Measurements from ENCODE around the gene MAST3.

The MAST3 gene

DNA sequence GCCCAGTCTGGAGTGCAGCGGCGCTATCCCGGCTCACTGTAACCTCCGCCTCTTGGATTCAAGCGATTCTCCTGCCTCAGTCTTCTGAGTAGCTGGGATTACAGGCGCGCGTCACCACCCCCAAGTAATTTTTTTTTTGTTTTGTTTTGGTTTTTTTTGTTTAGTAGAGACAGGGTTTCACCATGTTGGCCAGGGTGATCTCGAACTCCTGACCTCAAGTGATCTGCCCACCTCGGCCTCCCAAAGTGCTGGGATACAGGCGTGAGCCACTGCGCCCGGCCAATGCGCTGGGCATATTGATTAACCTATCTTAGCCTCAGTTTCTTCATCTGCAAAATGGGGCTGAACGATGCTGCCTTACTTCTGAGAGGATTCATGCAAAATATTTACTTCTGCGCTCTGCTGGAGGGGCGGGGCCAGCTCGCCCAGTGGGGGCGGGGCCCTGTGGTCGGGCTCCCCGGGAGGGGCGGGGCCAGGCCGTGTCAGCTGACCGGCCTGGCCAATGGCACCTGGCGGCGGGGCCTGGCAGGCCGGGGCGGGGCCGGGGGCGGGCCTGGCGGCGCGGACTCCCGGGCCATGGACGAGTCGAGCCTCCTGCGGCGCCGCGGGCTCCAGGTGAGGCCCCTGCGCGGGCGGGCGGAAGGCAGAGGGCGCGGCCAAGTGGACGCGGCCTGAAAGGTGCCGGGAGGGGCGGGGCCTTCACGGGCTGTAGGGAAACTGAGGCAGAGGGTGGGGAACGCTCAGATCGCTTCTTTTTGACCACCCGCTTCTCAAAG, at the start of gene MAST3:
MAST3 (plus strand) TSS at position 562 of the 776 bp plus-strand sequence; CDS start at position 577, 15 bp downstream.
- DNase-seq: peak; percentile 96

DNA sequence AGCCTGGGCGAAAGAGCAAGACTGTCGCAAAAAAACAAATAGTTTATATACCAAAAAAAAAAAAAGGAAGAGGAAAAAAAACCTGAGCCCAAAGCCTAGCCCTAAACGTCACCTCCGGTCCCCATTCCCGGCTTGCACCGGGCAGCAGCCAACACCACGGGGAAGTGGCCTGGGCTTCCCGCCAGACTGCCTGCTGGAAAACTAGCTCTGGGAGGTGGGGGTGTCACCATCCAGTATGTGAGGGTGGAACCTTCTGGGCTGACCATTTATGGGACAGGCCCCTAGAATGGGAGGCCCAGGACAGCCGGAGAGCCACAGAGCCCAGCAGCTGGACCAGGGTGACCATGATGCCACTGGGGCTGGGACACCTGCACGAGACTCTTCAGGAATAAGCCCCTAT, 48.2 kb upstream of the MAST3 start:
- no peak for DNase-seq

DNA sequence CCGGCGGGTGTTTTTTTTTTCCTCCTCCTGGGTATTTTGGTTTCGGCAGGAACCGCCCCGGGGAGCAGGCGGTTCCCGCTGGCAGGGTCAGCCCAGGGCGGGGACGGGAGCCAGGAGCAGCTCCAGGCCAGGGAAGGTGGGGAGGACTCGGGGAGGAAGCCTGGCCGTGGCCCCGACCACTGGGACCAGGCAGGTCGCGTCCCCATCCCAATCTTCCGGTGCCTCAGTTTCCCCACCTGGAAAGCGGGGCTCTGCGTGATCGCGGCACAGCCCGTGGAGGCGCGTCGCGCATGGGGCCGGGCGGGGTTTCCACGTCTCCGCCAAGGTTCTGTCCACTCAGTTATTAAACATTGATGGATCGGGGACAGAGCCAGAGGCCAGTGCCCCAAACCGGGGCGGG, 45.7 kb upstream of the MAST3 start:
- no peak for DNase-seq

DNA sequence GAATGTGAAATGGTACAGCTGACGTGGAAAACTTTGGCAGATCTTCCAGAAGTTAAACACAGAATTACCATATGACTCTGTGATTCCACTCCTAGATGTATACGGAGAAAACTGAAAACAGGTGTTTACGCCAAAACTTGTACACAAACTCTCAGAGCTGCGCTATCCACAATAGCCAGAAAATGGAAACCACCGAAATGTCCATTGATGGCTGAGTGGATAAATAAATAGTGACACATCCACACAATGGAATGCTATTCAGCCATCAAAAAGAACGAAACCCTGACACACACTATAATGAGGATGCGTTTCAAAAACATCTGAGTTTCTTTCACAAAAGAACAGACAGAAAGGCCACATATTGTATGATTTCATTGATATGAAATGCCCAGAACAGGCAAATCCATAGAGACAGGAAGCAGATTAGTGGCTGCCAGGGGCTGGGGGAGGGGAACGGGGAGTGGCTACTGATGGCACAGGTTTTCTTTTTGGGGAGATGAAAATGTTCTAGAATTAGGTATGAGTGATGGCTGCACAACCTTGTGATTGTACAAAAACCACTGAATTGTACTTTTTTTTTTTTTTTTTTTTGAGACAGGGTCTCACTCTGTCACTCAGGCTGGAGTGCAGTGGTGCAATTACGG, 43.9 kb upstream of the MAST3 start:
- no peak for DNase-seq

DNA sequence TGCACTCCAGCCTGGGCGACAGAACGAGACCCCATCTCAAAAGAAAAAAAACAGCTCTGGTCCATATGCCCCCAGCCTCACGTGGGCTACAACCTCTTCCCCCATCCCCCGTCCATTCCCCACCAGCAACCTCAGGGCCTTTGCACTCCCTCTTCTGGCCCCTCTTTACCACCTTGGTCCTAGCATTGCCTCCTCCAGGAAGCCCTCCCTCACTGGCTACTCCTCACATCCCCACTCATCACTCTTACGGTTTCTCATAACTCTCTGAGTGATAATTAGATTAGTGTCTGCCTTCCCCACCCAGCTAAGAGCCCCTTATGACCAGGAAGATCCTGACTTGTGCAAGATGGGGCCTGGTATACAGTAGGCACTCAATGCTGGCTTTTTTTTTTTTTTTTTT, 41.6 kb upstream of the MAST3 start:
- no peak for DNase-seq

DNA sequence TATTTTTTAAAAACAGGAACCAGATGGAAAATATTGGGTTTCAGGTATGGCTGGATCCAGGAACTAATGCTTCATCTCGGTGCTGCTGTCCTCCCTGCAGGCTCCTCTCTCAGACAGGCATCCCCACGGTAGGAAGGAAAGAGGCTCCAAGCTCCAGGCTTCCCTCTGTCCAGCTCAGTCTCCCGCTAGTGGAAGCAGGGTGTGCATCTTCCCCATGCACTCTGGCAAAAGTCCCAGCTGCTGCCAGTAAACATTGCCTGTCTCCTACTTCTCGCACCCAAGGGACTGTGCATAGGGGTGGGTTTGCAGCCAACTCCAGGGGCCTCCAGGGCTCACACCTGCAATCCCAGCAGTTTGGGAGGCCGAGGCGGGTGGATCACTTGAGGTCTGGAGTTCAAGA, 40.0 kb upstream of the MAST3 start:
- DNase-seq: no peak

DNA sequence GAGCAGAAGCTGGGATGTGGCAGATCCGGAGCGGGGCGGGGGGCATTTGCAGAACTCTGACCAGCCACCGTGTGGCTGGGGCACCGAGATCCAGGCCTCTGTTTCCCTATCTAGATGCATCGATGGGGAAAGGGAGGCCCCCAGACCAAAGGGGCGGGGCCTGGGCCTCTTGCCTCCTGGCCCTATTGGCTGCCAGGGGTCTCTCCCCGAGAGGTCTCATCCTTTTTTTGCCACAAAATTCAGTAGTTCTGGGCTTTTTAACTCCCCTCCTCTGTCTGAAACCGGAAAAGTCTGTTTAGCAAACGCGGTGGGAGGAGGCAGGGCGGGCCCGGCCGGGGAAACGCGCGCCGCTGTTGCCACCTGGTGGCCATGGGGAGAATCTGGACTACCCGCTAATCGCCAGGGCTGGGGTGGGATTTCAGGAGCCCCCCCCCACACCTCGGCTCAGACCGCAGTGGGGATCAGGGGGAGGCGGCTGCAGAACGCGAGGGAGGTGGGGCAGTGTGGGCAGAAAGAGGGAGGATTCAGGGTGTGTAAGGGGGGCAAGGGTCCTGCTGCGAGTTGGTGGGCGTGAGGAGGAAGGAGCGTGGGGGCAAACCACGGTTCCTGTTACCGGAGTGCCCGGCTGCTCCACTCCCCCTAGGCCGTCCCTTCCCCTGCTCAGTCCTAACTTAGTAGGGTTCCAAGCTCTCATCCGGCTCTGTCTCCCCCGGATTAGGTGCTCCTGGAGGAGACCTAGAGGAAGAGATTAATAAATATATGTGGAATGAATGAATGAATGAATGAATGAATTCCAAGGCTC, 39.2 kb upstream of the MAST3 start:
- peak; percentile 78 for DNase-seq

DNA sequence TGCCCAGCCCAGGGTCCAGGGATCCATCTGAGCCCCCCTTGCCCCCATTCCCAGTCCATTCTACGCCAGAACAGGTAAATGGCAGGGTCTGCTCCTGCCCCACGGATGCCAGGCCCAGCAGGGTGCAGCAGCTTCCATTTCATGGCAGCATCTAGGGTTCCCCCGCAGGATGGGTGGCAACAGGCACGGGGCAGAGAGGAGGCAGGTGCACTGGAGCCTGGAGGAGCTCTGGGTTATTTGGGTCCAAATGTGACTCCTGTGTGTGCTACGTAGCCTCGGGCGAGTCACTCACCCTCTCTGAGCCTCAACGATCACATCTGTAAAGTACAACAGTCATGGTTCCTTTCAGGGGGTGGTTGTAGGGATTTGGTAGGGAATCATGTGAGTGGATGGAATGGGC, 38.3 kb upstream of the MAST3 start:
- no peak for DNase-seq

DNA sequence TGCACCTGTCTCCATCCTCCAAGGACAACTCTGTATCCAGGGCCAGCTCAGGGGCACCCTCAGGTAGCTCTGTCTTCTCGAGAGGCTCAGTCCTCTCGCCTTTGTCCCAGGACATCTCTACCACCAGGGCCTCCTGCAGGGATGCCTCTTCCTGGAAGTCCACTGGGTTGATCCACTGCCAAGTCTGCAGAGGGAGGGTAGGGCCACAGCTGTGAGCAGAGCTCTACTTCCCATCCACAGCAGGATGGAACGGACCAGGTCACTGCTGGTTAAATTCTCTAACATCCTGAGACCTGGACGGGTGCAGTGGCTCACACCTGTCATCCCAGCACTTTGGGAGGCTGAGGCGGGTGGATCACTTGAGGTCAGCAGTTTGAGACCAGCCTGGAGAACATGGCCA, 37.7 kb upstream of the MAST3 start:
- DNase-seq: no peak

DNA sequence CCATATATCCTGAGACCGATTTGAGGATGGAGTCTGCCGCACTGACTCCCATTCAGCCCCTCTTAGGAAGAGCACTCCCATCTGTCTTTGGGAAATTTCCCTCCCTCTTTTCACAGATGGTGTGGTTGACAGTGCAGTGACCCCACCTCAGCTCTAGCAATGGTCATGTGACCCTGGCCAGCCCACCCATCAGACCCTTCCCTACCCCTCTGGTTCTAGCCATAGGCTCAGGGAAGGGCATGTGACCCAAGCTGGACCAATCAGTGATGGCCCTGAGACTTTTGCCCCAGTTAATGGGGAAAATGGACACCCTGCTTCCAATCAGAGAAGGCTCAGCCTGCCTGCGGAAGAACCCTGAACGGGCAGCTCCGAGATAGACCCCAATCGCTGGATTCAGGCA, 37.1 kb upstream of the MAST3 start:
- no peak for DNase-seq

DNA sequence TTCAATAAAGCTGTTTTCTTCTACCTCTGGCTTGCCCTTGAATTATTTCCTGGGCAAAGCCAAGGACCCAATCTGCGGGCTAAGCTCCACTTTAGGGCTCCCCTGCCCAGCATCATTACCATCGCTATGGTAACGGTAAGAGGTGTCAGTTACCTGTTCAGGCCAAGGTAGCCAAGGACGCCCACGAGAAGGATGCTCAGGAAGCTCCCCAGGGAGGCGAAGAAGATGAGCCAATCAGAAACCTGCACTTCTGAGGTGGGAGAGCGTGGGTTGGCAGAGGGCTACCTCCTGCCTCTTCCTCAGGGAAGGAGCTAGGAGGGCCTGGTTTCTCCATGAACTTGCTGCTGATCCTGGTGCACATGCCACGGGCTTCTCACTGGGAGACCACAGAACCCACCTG, 35.5 kb upstream of the MAST3 start:
- DNase-seq: no peak

GRCh38 chr19:18063463-18063862, 34.1 kb upstream of the MAST3 start:
- no peak for DNase-seq

- no peak for DNase-seq
Observed at GRCh38 chr19:18065173-18065495, 32.4 kb upstream of the MAST3 start.

DNA sequence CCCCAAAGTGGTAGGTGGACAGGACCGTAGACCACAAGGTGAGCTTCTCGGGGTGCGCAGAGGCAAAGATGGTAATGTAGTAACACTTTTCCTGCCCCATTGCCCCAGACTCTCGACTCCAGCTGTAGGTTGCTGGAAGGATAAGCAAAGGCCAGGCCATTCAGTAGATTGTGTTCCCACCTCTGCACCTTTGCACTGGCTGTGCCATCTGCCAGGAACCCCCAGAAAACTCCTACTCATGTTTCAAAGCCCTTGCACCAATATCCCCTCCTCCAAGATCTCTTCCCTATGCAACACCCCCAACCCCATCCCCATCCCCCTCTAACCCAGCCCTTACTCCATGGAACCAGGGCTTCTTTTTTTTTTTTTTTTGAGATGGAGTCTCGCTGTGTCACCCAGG, 29.2 kb upstream of the MAST3 start:
- no peak for DNase-seq

- no peak for DNase-seq
Observed at GRCh38 chr19:18069383-18069782, 28.2 kb upstream of the MAST3 start.

GRCh38 chr19:18070181-18070580, 27.4 kb upstream of the MAST3 start:
- no peak for DNase-seq

GRCh38 chr19:18072335-18072734, 25.2 kb upstream of the MAST3 start:
- no peak for DNase-seq

DNA sequence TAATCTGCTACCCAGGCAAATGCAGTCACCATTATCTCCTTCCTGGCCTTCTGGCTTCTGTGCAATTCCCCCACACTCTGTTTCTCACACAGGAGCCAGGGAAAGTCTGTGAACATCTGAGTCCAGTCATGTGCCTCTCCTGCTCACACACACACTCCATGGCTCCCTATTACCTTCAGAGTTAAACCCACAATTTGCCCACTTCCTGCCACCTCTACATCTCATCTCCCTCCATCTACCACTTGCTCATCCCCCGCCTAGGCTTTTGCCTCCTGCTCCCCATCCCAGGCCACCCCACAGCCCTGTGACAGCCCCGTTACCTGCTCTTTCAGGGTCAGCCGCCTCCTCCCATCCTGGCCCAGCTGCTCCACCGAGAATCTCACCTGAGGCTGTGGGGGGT, 24.4 kb upstream of the MAST3 start:
- DNase-seq: no peak

GRCh38 chr19:18074192-18074591, 23.4 kb upstream of the MAST3 start:
- DNase-seq: peak; percentile 41

GRCh38 chr19:18083929-18084684, 13.5 kb upstream of the MAST3 start:
- DNase-seq: no peak

DNA sequence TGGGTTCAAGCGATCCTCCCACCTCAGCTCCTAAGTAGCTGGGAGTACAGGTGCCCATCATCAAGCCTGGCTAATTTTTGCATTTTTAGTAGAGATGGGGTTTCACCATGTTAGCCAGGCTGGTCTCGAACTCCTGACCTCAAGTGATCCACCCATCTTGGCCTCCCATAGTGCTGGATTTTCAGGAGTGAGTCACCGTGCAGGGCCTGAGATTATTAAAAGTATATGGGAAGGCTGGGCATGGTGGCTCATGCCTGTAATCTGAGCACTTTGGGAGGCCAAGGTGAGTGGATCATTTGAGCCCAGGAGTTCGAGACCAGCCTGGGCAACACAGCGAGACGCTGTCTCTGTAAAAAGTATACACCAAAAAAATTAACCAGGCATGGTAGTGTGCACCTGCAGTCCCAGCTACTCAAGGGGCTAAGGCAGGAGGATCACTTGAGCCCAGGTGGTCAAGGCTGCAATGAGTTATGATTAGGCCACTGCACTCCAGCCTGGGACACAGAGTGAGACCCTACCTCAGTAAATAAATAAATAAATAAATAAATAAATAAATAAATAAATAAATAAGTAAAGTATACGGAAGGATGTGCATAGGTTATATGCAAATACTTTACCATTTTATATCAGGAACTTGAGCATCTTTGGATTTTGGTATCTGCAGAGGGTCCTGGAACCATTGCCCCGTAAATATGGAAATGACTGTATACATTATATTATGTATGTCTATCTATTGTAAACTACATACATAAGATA, 11.7 kb upstream of the MAST3 start:
- no peak for DNase-seq

DNA sequence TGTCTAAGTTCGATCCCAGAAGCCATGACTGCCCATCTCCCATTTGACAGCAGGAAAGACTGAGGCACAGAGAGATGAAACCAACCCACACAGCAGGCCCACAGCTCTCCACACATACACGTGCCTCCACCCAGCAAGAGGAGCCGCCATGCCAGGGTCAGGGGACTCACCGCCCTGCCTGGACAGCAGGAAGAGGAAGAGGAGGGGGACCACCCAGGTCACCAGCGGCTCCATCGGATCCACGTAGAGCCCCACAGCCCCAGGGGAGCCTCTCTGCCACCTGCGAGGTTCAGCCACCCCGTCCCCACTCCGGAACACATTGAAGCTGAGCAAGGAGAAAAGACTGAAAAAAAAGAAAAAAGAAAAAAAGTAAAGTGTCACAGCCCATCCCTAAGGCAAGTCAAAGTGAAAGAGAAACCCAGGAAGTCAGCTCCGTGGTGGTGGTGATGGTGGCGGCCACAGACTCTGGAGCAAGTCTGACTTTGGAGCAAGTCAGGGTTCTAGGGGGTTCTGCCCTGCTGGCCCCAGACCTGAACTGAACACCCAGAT, 10.9 kb upstream of the MAST3 start, which contains the start of gene IL12RB1:
IL12RB1 (minus strand) TSS at position 345 of the 549 bp plus-strand sequence; CDS start at position 234, 111 bp downstream.
- DNase-seq: peak; percentile 51

Measured in RPMI8226 (cell line).